Upper lobe of left lung (tissue), 6 donors: Measurements from ENCODE around the gene FNDC1. TPM values are rescaled to one million over a fixed set of nuclear protein-coding genes. Genes with fewer than 3 reads are reported as not detected.

Source experiments
- ATAC-seq, 2 donors: fragments of 200-7000 bp; cut with Tn5 transposase; one replicate each; pipeline ENCODE4 v1.9.1; 2022; ENCODE audit warnings: mild to moderate bottlenecking in 2 of 2, moderate library complexity in 2 of 2; ENCODE audit not compliant: low FRiP score in 2 of 2
- DNase-seq, 2 donors: peaks; one replicate each; pipeline ENCODE4 v3.0.0-alpha.2; 2019 to 2020
- H3K27ac ChIP-seq, 4 donors: fragments of 200-600 bp; sonication (generic); one replicate each; pipeline ENCODE4 v1.5.1; 2016 to 2019
- H3K27me3 ChIP-seq, 4 donors: fragments of 200-600 bp; sonication (generic); one replicate each; pipeline ENCODE4 v1.5.1; 2017 to 2019
- H3K36me3 ChIP-seq, 4 donors: fragments of 200-600 bp; sonication (generic); one replicate each; pipeline ENCODE4 v1.5.1; 2016 to 2019
- H3K4me1 ChIP-seq, 4 donors: fragments of 200-600 bp; sonication (generic); one replicate each; pipeline ENCODE4 v1.5.1; 2018 to 2019
- H3K4me3 ChIP-seq, 4 donors: fragments of 200-600 bp; sonication (generic); one replicate each; pipeline ENCODE4 v1.5.1; 2017 to 2019; ENCODE audit warnings: mild to moderate bottlenecking in 2 of 4, moderate library complexity in 1 of 4
- H3K9me3 ChIP-seq, 4 donors: fragments of 200-600 bp; sonication (generic); one replicate each; pipeline ENCODE4 v1.5.1; 2018 to 2019
- EP300 ChIP-seq, 4 donors: sonication (generic); formaldehyde crosslinking; IDR thresholded peaks; one replicate each; pipeline ENCODE4 v1.5.1; 2017; ENCODE audit warnings: antibody characterized with exemption in 4 of 4, control low read depth in 2 of 4
- POLR2A ChIP-seq, 4 donors: fragments of 450-650 bp; IDR thresholded peaks; one replicate each; pipeline ENCODE4 v1.5.1; 2016 to 2017; ENCODE audit warnings: antibody characterized with exemption in 4 of 4, mild to moderate bottlenecking in 2 of 4
- POLR2AphosphoS5 ChIP-seq, 2 donors: sonication (generic); formaldehyde crosslinking; IDR thresholded peaks; one replicate each; pipeline ENCODE4 v1.5.1; 2017; ENCODE audit warnings: antibody characterized with exemption in 2 of 2
- WGBS, 2 donors: methylation state at CpG; one replicate each; pipeline ENCODE4 v1.1.5; 2017 to 2018; 5-methylcytosine and 5-hydroxymethylcytosine counted together
- total RNA-seq, 6 donors: library from RNA; depleted of rRNA in 4 of 6; stranded (reverse); fragments of >200 nt in 4 of 6; gene quantifications; one replicate each; pipeline versions ENCODE4 v1.1.0 to v1.2.1, GENCODE V29; 2016 to 2021
- TF ChIP-seq, protein P1 (sequence below), 6 experiments: fragments of 450-650 bp in 4 of 6; fragments of 200-600 bp in 2 of 6; sonication (generic) in 2 of 6; IDR thresholded peaks; one replicate each; pipeline ENCODE4 v1.5.1; 2016 to 2019; ENCODE audit warnings: antibody characterized with exemption in 6 of 6
- donor health status: DM: no; HTN: no; CAD: no; lungs with moderate emphysema.
- donor health status: DM: no; HTN: yes; CAD: no; lungs with severe emphysema.

Gene FNDC1
- total RNA-seq, 6 donors from 2014 or later = 0.30 to 1.8 (median 0.65) TPM; not detected in 2

- no peaks in the 10 kb centered on the region for H3K9me3 ChIP-seq
- H3K4me1 ChIP-seq = peaks cover 0 to 3% (median 0%) of the 10 kb centered on the region in 4 donors
- H3K36me3 ChIP-seq = no peaks in the 10 kb centered on the region
- no peaks in the 10 kb centered on the region for H3K27me3 ChIP-seq
- no peak overlapping the region for H3K27ac ChIP-seq
- ATAC-seq (no peak), DNase-seq (no peak)
- WGBS, 2 donors = 87 to 88% methylated on average over 6 of the region's 6 CpGs
- no peak overlapping the region for H3K4me3 ChIP-seq
- TF ChIP-seq, protein P1, sequence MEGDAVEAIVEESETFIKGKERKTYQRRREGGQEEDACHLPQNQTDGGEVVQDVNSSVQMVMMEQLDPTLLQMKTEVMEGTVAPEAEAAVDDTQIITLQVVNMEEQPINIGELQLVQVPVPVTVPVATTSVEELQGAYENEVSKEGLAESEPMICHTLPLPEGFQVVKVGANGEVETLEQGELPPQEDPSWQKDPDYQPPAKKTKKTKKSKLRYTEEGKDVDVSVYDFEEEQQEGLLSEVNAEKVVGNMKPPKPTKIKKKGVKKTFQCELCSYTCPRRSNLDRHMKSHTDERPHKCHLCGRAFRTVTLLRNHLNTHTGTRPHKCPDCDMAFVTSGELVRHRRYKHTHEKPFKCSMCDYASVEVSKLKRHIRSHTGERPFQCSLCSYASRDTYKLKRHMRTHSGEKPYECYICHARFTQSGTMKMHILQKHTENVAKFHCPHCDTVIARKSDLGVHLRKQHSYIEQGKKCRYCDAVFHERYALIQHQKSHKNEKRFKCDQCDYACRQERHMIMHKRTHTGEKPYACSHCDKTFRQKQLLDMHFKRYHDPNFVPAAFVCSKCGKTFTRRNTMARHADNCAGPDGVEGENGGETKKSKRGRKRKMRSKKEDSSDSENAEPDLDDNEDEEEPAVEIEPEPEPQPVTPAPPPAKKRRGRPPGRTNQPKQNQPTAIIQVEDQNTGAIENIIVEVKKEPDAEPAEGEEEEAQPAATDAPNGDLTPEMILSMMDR (IDR thresholded peaks at IDR 0.05) = no peak
- TF ChIP-seq POLR2AphosphoS5 (IDR thresholded peaks at IDR 0.05) (no peak), POLR2A (IDR thresholded peaks at IDR 0.05) (no peak), EP300 (IDR thresholded peaks at IDR 0.05) (no peak)
Observed at GRCh38 chr6:159257846-159258245, 88.6 kb downstream of the FNDC1 start.

GRCh38 chr6:159259441-159260125 lies 90.4 kb downstream of the FNDC1 start:
- Histone ChIP-seq H3K36me3 (no peaks in the 10 kb centered on the region), H3K27me3 (no peaks in the 10 kb centered on the region), H3K9me3 (no peaks in the 10 kb centered on the region), H3K27ac (no peak overlapping the region), H3K4me1 (no peaks in the 10 kb centered on the region), H3K4me3 (no peak overlapping the region)
- TF ChIP-seq, protein P1 (IDR thresholded peaks at IDR 0.05) = no peak
- TF ChIP-seq EP300 (IDR thresholded peaks at IDR 0.05) = no peak
- no peak for TF ChIP-seq POLR2A (IDR thresholded peaks at IDR 0.05)
- TF ChIP-seq POLR2AphosphoS5 (IDR thresholded peaks at IDR 0.05) = no peak
- WGBS, 2 donors = 71 to 73% methylated on average over 3 of the region's 3 CpGs
- ATAC-seq (no peak), DNase-seq (no peak)

DNA sequence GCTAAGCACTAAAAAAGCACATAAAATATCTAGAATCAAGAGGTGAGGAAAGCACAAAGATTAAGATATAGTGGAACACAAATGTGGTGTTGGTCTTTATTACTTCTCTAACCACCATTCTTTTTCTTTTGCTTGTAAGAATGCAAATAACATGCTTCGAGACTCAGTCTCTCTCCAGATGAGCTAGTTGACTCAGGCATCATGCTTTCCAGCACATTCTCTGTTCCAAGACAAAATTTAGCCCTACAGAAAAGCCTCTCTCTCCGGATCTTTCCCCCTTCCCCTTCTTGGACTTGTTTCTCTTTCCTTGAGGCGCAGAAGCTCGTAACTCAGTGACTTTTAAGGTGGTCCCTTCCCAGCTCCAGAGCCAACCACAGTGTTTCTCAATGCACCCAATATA lies 91.0 kb downstream of the FNDC1 start:
- Histone ChIP-seq H3K9me3 (no peaks in the 10 kb centered on the region), H3K27me3 (no peaks in the 10 kb centered on the region), H3K36me3 (no peaks in the 10 kb centered on the region), H3K4me3 (no peak overlapping the region), H3K27ac (no peak overlapping the region), H3K4me1 (no peaks in the 10 kb centered on the region)
- ATAC-seq (no peak), DNase-seq (no peak)
- TF ChIP-seq POLR2A (IDR thresholded peaks at IDR 0.05) = no peak
- no peak for TF ChIP-seq EP300 (IDR thresholded peaks at IDR 0.05)
- TF ChIP-seq POLR2AphosphoS5 (IDR thresholded peaks at IDR 0.05) = no peak
- TF ChIP-seq, protein P1 (IDR thresholded peaks at IDR 0.05) = no peak
- WGBS, 2 donors = 82 to 85% methylated on average over 4 of the region's 4 CpGs

GRCh38 chr6:159261995-159262394 lies 92.8 kb downstream of the FNDC1 start:
- Histone ChIP-seq H3K36me3 (no peaks in the 10 kb centered on the region), H3K4me3 (no peak overlapping the region), H3K9me3 (no peaks in the 10 kb centered on the region), H3K27me3 (no peaks in the 10 kb centered on the region), H3K27ac (no peak overlapping the region), H3K4me1 (no peaks in the 10 kb centered on the region)
- TF ChIP-seq, protein P1 (IDR thresholded peaks at IDR 0.05) = no peak
- TF ChIP-seq POLR2A (IDR thresholded peaks at IDR 0.05) = no peak
- no peak for TF ChIP-seq EP300 (IDR thresholded peaks at IDR 0.05)
- no peak for TF ChIP-seq POLR2AphosphoS5 (IDR thresholded peaks at IDR 0.05)
- ATAC-seq = no peak
- no peak for DNase-seq

- WGBS, 2 donors = 81 to 82% methylated on average over 2 of the region's 2 CpGs
- ATAC-seq (no peak), DNase-seq (no peak)
- Histone ChIP-seq H3K36me3 (no peaks in the 10 kb centered on the region), H3K9me3 (no peaks in the 10 kb centered on the region), H3K4me1 (no peaks in the 10 kb centered on the region), H3K27ac (no peak overlapping the region), H3K27me3 (no peaks in the 10 kb centered on the region), H3K4me3 (no peak overlapping the region)
- TF ChIP-seq POLR2AphosphoS5 (IDR thresholded peaks at IDR 0.05) = no peak
- TF ChIP-seq, protein P1 (IDR thresholded peaks at IDR 0.05) = no peak
- TF ChIP-seq EP300 (IDR thresholded peaks at IDR 0.05) = no peak
- TF ChIP-seq POLR2A (IDR thresholded peaks at IDR 0.05) = no peak
Observed at GRCh38 chr6:159262586-159262985, 93.4 kb downstream of the FNDC1 start.
